ENCODE results near the gene KRR1. TPM values are rescaled to one million over a fixed set of nuclear protein-coding genes. Genes with fewer than 3 reads are reported as not detected.
A peak's percentile ranks its signal among the peaks of the same experiment; 100 is the strongest.

KRR1 gene
- total RNA-seq, result 10 to 100 TPM; 71.0 to 73.1 TPM

DNA sequence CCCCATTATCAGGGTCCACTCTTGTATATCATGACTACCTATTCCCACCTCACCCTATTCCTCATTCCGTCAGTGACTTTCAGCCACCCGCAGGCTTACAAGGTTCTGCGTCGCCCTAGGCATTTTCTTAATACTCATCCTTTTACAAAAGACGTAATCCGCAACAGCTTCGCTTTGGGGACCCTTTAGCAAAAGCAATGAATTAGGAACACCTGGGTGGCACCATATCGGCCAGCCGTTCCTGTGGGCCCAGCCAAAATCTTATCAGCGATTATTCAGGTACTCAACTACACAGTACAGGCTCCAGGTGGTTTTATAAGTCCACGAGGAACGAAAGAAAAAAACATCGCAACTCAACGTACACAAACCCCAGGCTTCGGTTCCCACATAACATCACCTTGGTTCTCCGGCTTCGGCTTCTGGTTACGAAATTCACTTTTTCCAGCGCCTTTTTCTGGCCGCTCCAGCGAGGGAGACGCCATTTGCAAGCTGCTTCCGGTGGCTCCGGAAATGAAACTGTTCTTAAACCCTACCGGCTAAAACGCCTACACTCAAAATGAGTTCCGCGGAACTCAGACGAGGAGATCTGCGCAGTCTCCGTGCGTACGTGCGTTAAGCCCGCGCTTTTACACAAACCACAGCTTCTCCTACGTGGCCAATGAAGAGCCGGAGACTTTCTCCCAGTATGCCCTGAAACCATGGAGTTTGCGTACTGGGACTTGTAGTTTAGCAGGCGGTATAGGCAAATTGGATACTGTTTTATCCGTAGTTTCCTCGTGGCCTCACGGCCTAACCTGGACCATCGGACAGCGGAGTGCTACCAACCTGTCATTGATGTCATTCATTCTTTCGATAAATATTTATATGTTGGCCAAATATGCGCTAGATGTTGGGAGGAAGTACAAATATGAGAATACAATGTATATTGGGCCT, at the start of gene KRR1:
Gene KRR1, minus strand, starts transcription at position 494 of the 933 bp plus-strand sequence. Its CDS starts 12 bp downstream, at position 482.
- Mint-ChIP-seq H3K36me3 (ENCODE audit: low read depth) (peaks cover 20% of the 10 kb centered on the region), H3K4me3 (peak within 1 kb of the TSS; percentile 97), H3K27me3 (ENCODE audit: low read depth) (no peaks in the 10 kb centered on the region), H3K9me3 (ENCODE audit: insufficient read depth) (peaks cover 3% of the 10 kb centered on the region), H3K4me1 (ENCODE audit: low read depth) (peaks cover 32% of the 10 kb centered on the region), H3K27ac (peak within 1 kb of the TSS; percentile 99)
- POLR2A ChIA-PET, result interaction anchor here (0.6 to 2.6 kb wide), 21 partner anchors 8 to 1048 kb away, joined by 3 to 24 read pairs (median 3); partner anchors contain the start of genes BBS10, GLIPR1, GLIPR1L2 and NAP1L1
- peak; percentile 96 for DNase-seq
- CTCF ChIA-PET, result interaction anchor here (0.6 to 6.0 kb wide), 13 partner anchors 15 to 837 kb away, joined by 3 to 62 read pairs (median 3); partner anchors contain the start of genes BBS10, GLIPR1, GLIPR1L1 and GLIPR1L2
- peak; percentile 97 for ATAC-seq

DNA sequence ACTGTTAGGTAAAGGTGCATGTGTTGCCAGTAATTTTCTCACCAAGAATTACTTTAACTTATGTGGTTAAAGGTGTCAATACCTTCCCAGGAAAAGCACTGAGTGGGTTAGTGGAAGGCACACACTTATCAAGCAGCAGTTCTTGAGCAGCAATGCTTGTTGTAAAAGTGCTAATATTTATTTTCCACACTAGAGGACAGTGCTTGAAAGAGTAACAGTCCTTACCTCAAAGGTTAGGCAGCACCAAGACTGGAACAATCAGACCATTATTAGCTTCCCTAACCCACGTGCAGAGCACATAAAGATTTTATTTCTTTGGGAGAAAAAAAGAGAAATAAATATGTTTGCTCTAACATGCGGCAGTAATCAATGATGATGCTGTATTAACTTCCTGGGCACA, 48.8 kb upstream of the KRR1 start:
- CTCF ChIA-PET, result interaction anchor here (0.8 to 1.8 kb wide), 5 partner anchors 10 to 478 kb away, joined by 3 to 6 read pairs (median 4); no protein-coding TSS in a partner anchor
- H3K36me3 Mint-ChIP-seq (ENCODE audit: low read depth), result no peaks in the 10 kb centered on the region
- H3K9me3 Mint-ChIP-seq (ENCODE audit: insufficient read depth), result no peaks in the 10 kb centered on the region
- POLR2A ChIA-PET, result no interaction called here
- no peak for DNase-seq
- ATAC-seq, result no peak
- no peak overlapping the region for H3K27ac Mint-ChIP-seq
- H3K4me1 Mint-ChIP-seq (ENCODE audit: low read depth), result peaks cover 2% of the 10 kb centered on the region
- H3K27me3 Mint-ChIP-seq (ENCODE audit: low read depth), result peaks cover 22% of the 10 kb centered on the region
- H3K4me3 Mint-ChIP-seq, result no peak overlapping the region

- CTCF ChIA-PET, result interaction anchor here (1.6 to 1.8 kb wide), 2 partner anchors 12 to 31 kb away, joined by 4 read pairs; no protein-coding TSS in a partner anchor
- Mint-ChIP-seq H3K27me3 (ENCODE audit: low read depth) (peaks cover 28% of the 10 kb centered on the region), H3K36me3 (ENCODE audit: low read depth) (no peaks in the 10 kb centered on the region), H3K9me3 (ENCODE audit: insufficient read depth) (no peaks in the 10 kb centered on the region), H3K27ac (no peak overlapping the region), H3K4me1 (ENCODE audit: low read depth) (peaks cover 2% of the 10 kb centered on the region), H3K4me3 (no peak overlapping the region)
- DNase-seq, result no peak
- no peak for ATAC-seq
- POLR2A ChIA-PET, result no interaction called here
Observed at GRCh38 chr12:75558287-75558686, 46.9 kb upstream of the KRR1 start.

DNA sequence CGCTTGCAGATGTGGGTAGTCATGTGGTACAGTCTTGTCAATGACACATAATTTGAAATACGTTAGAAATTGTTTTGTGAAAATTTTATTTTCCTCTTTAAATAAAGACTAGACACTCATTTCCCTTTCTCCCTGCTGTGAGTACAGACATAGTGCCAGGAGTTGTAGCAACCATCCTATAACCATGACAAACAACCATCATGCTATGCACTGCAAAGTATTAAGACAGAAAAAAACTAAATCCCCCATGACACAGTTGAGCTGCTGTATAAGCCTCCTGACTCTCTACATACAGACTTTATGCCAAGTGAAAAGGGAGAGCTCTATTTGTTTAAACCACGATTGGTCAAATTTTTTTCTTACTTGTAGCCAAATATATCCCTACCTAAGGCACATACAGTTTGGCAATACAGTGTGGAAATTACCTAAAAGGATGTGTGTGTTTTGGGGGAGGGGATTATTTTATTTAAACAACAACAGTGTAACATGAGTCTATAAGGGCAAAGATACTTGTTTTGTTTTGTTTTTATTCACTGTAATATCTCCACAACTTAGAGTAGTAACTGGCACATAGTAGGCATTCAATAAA, 45.0 kb upstream of the KRR1 start:
- peaks cover 28% of the 10 kb centered on the region for H3K27me3 Mint-ChIP-seq (ENCODE audit: low read depth)
- no peak overlapping the region for H3K4me3 Mint-ChIP-seq
- ChIA-PET CTCF (no interaction called here), POLR2A (no interaction called here)
- ATAC-seq (no peak), DNase-seq (no peak)
- no peaks in the 10 kb centered on the region for H3K36me3 Mint-ChIP-seq (ENCODE audit: low read depth)
- no peak overlapping the region for H3K27ac Mint-ChIP-seq
- no peaks in the 10 kb centered on the region for H3K9me3 Mint-ChIP-seq (ENCODE audit: insufficient read depth)
- no peaks in the 10 kb centered on the region for H3K4me1 Mint-ChIP-seq (ENCODE audit: low read depth)

DNA sequence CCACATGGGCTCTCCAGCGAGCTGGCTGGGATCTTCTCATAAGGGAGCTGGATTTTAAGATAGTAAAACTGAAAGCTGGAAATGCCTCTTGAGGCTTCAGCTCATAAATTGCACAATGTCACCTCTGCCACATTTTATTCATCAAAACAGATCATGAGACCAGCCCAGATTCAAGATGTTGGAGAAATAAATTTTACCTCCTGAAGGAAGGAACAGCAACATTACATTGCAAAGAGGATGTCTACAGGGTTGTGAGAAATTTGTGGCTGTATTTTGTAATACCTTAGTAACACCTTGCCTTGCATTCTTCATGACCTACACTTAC, 43.1 kb upstream of the KRR1 start:
- Mint-ChIP-seq H3K27me3 (ENCODE audit: low read depth) (peaks cover 35% of the 10 kb centered on the region), H3K4me3 (no peak overlapping the region), H3K36me3 (ENCODE audit: low read depth) (no peaks in the 10 kb centered on the region), H3K9me3 (ENCODE audit: insufficient read depth) (no peaks in the 10 kb centered on the region), H3K4me1 (ENCODE audit: low read depth) (no peaks in the 10 kb centered on the region), H3K27ac (no peak overlapping the region)
- DNase-seq, result no peak
- ChIA-PET POLR2A (no interaction called here), CTCF (interaction anchor here (1.7 kb wide), 1 partner anchor 28 kb away, joined by 3 read pairs; no protein-coding TSS in a partner anchor)
- no peak for ATAC-seq

DNA sequence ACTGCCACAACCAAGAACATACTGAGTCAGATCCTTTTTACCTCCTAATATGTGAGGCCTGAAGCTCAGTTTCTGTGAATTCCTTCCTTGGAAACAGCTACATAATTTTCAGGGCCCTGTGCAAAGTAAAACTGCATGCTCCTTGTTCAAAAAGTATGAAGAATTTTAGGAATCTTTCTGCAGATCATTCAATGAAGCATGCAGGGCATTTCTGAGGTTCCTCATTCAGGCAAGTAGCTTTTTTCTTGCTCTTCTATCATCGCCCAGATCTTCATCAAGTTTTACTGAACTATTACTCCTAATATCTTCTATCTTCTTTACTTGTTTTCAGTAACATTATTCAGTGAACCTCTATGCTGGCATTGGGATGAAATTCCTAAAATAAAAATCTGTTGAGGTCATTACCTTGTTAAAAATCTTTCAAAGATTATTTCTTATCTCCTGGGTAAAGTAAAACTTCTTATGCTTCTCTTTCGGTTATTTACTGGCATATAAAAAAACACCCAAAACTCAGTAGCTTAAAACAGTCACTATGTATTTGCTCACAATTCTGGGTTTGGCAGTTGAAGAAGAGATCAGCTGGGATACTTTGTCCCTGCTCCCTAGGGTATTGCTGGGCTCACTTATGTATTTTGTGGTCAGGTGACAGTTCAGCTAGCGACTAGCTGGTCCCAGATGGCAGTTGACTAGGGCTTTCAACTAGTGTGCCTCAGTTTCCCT, 42.6 kb upstream of the KRR1 start:
- no peak overlapping the region for H3K4me3 Mint-ChIP-seq
- H3K27ac Mint-ChIP-seq, result no peak overlapping the region
- peaks cover 37% of the 10 kb centered on the region for H3K27me3 Mint-ChIP-seq (ENCODE audit: low read depth)
- no peak for ATAC-seq
- no peaks in the 10 kb centered on the region for H3K36me3 Mint-ChIP-seq (ENCODE audit: low read depth)
- no peak for DNase-seq
- CTCF ChIA-PET, result interaction anchor here (1.7 kb wide), 1 partner anchor 27 kb away, joined by 3 read pairs; no protein-coding TSS in a partner anchor
- no peaks in the 10 kb centered on the region for H3K9me3 Mint-ChIP-seq (ENCODE audit: insufficient read depth)
- POLR2A ChIA-PET, result no interaction called here
- H3K4me1 Mint-ChIP-seq (ENCODE audit: low read depth), result no peaks in the 10 kb centered on the region

GRCh38 chr12:75553398-75553797, 42.0 kb upstream of the KRR1 start:
- no peak overlapping the region for H3K4me3 Mint-ChIP-seq
- H3K27me3 Mint-ChIP-seq (ENCODE audit: low read depth), result peaks cover 39% of the 10 kb centered on the region
- ChIA-PET CTCF (interaction anchor here (1.7 kb wide), 1 partner anchor 26 kb away, joined by 3 read pairs; no protein-coding TSS in a partner anchor), POLR2A (no interaction called here)
- no peaks in the 10 kb centered on the region for H3K36me3 Mint-ChIP-seq (ENCODE audit: low read depth)
- no peak for ATAC-seq
- DNase-seq, result no peak
- no peaks in the 10 kb centered on the region for H3K9me3 Mint-ChIP-seq (ENCODE audit: insufficient read depth)
- H3K27ac Mint-ChIP-seq, result no peak overlapping the region
- no peaks in the 10 kb centered on the region for H3K4me1 Mint-ChIP-seq (ENCODE audit: low read depth)

DNA sequence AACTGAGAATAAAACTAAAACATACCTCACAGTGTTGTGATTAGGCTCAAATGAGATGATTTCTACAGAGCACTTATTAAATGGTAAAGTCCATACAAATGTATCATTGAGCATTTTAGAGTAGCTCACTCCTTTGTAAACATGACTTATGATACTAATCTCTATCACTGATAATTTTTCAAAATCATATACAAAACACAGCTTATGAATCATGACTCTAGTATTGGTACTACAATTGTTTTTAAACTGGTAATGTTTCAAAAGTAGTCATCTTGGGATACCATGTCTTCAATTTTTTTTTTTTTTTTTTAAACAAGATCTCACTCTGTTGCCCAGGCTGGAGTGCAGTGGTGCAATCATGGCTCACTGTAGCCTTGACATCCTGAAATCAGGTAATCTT, 40.1 kb upstream of the KRR1 start:
- POLR2A ChIA-PET, result no interaction called here
- Mint-ChIP-seq H3K27me3 (ENCODE audit: low read depth) (peaks cover 41% of the 10 kb centered on the region), H3K36me3 (ENCODE audit: low read depth) (no peaks in the 10 kb centered on the region), H3K9me3 (ENCODE audit: insufficient read depth) (no peaks in the 10 kb centered on the region), H3K27ac (no peak overlapping the region), H3K4me3 (no peak overlapping the region), H3K4me1 (ENCODE audit: low read depth) (no peaks in the 10 kb centered on the region)
- ATAC-seq (no peak), DNase-seq (no peak)
- CTCF ChIA-PET, result interaction anchor here (1.0 to 2.0 kb wide), 2 partner anchors 8 to 25 kb away, joined by 3 to 6 read pairs; no protein-coding TSS in a partner anchor

- H3K4me3 Mint-ChIP-seq, result no peak overlapping the region
- ATAC-seq (no peak), DNase-seq (no peak)
- H3K4me1 Mint-ChIP-seq (ENCODE audit: low read depth), result no peaks in the 10 kb centered on the region
- H3K36me3 Mint-ChIP-seq (ENCODE audit: low read depth), result no peaks in the 10 kb centered on the region
- ChIA-PET POLR2A (no interaction called here), CTCF (interaction anchor here (1.0 to 2.0 kb wide), 2 partner anchors 7 to 24 kb away, joined by 3 to 6 read pairs; no protein-coding TSS in a partner anchor)
- H3K27me3 Mint-ChIP-seq (ENCODE audit: low read depth), result peaks cover 44% of the 10 kb centered on the region
- H3K9me3 Mint-ChIP-seq (ENCODE audit: insufficient read depth), result no peaks in the 10 kb centered on the region
- no peak overlapping the region for H3K27ac Mint-ChIP-seq
Observed at GRCh38 chr12:75550401-75551240, 39.2 kb upstream of the KRR1 start.

DNA sequence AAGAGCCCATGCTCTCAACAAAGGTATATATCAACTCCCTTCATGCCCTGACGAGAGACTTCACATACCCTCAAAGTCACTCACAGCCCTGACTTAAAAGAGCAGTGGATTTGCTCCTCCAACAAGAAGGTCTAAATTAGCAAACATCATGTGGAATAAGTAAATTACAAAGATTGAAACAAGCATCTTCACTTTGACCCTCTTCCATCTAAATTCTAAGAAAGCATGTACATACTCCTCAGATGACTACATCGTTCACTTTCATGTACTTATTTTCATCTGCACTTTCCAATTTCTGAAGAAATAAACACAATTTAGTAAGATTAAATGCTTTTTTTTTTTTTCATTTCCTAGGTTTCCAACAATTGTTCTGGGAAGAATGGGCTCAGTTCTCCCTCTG, 38.6 kb upstream of the KRR1 start:
- ATAC-seq, result no peak
- Mint-ChIP-seq H3K4me3 (no peak overlapping the region), H3K9me3 (ENCODE audit: insufficient read depth) (no peaks in the 10 kb centered on the region), H3K36me3 (ENCODE audit: low read depth) (no peaks in the 10 kb centered on the region), H3K27ac (no peak overlapping the region), H3K4me1 (ENCODE audit: low read depth) (no peaks in the 10 kb centered on the region), H3K27me3 (ENCODE audit: low read depth) (peaks cover 42% of the 10 kb centered on the region)
- POLR2A ChIA-PET, result no interaction called here
- CTCF ChIA-PET, result interaction anchor here (2.0 kb wide), 1 partner anchor 23 kb away, joined by 6 read pairs; no protein-coding TSS in a partner anchor
- no peak for DNase-seq

DNA sequence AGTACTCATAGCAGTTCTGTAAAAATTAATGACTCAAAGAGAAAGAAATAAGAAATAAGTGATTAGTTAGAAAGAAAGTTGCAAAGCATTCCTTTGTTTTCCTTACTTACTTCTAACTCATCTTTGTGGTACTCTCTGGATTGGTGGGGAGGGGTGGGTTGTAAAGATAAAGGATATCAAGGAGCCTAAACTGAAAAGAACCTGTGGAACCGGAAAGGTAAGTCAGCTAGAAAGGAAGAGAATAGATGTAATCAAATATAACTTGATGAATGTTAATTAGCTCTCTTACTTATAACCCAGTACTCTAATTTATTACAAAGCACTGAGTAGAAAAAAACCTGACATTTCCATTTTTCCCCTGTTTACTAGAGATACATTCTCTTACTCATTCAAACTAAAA, 37.5 kb upstream of the KRR1 start:
- ChIA-PET POLR2A (no interaction called here), CTCF (no interaction called here)
- no peaks in the 10 kb centered on the region for H3K4me1 Mint-ChIP-seq (ENCODE audit: low read depth)
- peaks cover 48% of the 10 kb centered on the region for H3K27me3 Mint-ChIP-seq (ENCODE audit: low read depth)
- DNase-seq (no peak), ATAC-seq (no peak)
- no peak overlapping the region for H3K4me3 Mint-ChIP-seq
- no peak overlapping the region for H3K27ac Mint-ChIP-seq
- H3K36me3 Mint-ChIP-seq (ENCODE audit: low read depth), result no peaks in the 10 kb centered on the region
- H3K9me3 Mint-ChIP-seq (ENCODE audit: insufficient read depth), result no peaks in the 10 kb centered on the region

Data from activated CD8-positive, alpha-beta T cell treated with anti-CD3 and anti-CD28 coated beads, Interleukin-2, amount 10 ng/mL, durations not matched to agents 7 days and 5 days (primary cell).